Activated CD4-positive, alpha-beta T cell treated with anti-CD3 and anti-CD28 coated beads, Interleukin-2, amount 50 U/mL, for 48 hours (primary cell): Measurements from ENCODE around the gene BLVRB.
A peak's percentile ranks its signal among the peaks of the same experiment; 100 is the strongest.
"Not testable (repeated sequence)": the region's sequence is repeated elsewhere in the genome, so short reads cannot be mapped to it uniquely, and the experiment has no call there.

Experiments
- DNase-seq, 2 experiments: peaks; one replicate each; pipeline ENCODE4 v3.0.0-alpha.2; 2020

BLVRB gene

DNA sequence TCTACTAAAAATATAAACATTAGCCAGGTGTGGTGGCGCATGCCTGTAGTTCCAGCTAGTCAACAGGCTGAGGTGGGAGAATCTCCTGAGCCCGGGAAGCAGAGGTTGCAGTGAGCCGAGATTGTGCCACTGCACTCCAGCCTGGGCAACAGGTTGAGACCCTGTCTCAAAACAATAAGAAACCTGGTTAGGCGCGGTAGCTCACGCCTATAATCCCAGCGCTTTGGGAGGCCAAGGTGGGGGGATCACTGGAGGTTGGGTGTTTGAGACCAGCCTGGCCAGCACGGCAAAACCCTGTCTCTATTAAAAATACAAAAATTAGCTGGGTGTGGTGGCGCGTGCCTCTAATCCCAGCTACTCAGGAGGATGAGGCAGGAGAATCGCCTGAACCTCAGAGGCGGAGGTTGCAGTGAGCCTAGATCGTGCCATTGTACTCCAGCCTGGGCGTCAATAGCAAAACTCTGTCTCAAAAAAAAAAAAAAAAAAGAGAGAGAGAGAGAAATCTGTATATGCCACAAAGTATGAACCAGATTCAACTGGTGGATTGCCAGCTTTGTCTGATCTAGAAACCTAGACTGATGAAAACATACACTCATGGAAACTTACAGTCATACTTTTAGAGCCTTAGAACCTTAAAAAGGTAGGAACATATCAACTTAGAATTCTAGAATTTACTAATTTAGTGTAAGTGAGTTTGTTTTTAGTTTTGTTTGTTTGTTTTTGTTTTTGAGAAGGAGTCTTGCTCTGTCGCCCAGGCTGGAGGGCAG lies 10.5 kb upstream of the BLVRB start:
- not testable (repeated sequence) for DNase-seq

GRCh38 chr19:40474737-40475136 lies 9.2 kb upstream of the BLVRB start:
- no peak for DNase-seq

- no peak for DNase-seq
These were observed 7.0 kb upstream of the BLVRB start for GRCh38 chr19:40472516-40472915.

- no peak for DNase-seq
These were observed 5.6 kb upstream of the BLVRB start for GRCh38 chr19:40471111-40471510.

DNA sequence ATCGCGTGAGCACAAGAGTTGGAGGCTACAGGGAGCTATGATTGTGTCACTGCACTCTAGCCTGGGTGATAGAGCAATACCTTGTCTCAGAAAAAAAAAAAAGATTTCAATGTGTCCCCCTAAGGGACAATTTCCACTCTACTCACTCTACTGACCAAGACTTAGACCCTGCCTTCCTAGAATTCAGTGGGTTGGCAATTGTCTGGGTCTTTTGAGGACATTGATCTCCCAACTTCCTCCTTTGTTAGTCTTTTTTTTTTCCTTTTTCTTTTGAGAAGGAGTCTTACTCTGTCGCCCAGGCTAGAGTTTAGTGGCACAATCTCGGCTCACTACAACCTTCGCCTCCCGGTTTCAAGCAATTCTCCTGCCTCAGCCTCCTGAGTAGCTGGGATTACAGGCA lies 3.5 kb upstream of the BLVRB start:
- no peak for DNase-seq

- DNase-seq = no peak
These were observed 1.6 kb upstream of the BLVRB start, which contains the start of gene SPTBN4 for GRCh38 chr19:40466985-40467734. SPTBN4 (plus strand) TSS chr19:40467001; CDS start chr19:40472622, 5,621 bp downstream.

DNA sequence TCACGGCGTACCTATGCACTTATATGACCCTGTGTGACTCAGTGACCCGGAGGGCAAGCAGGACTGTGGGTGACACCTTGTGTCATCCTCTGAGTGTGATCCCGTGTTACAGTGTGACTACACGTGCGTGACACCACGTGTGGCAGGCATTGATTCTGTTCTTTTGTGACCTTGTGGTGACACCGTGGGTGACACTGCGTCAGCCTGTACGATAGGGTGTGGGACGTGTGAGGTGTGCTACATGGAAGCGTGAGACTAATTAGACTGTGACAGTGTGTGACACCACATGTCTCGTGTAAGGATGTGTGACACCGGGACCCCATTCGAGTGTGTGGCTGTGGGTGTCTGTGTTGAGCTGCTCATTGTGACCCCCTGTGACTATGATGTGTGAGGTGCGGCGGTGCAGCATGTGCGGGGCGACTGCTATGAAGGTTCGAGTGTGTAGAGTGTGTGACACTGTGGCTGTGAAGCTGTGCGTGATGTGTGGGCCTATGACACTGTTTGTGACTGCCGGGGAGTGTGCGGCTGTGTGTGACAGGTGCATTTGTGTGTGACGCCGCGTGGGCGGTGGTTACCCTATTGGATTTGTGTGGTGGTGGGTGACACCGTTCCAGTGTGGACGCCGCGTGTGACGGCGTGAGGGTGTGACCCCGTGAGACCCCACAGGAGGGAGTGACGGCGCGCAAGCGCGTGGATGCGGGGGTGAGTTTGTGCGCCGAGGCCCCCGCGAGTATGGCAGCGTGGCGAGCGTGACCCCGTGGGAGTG lies 857 bp upstream of the BLVRB start:
- peak; percentile 66 to 75 for DNase-seq

GRCh38 chr19:40465025-40465556 lies 454 bp downstream of the BLVRB start:
- no peak for DNase-seq

DNA sequence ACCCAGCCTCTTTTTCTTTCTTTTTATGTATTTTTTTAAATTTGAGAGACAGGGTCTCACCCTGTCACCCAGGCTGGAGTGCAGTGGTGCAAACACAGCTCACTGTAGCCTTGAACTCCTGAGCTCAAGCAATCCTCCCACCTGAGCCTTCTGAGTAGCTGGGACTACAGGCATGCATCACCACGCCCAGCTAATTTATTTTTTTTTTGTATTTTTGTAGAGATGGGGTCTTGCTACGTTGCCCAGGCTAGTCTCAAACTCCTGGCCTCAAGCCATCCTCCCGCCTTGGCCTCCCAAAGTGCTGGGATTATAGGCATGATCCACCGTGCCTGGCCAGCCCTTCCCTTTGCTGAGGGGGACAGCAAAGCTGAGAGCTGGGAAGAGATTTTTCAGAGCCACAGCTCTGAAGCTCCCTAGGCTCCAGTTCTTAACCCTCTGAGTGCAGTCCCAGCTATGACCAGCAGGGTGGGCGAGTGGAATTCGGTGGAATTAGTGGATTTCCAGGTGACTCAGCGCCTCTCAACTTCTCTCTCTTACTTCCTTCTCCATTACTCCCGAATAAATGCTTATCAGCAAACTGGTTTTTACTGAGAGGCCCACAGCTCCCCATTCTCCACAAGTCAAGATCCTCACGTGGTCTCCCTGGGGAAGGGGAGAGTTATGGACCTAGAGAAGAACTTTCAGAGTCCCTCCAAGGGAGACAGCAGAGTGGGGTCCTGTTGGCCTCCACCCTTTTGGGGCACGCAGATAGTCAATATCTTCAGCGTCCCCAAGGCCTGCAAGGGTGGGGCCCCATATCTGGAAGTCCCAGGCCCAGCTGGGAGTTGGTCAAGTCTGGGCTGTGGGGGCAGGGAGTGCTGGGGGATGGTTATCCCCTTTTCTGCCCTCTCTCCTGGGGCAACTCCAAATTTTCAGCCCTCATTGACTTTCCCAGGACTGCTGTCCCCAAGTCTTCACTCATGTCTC lies 1.2 kb downstream of the BLVRB start:
- peak; percentile 88 to 89 for DNase-seq

GRCh38 chr19:40463587-40464037 lies 1.9 kb downstream of the BLVRB start:
- DNase-seq = not testable (repeated sequence)

- DNase-seq = no peak
These were observed 3.8 kb downstream of the BLVRB start for GRCh38 chr19:40461669-40462221.

DNA sequence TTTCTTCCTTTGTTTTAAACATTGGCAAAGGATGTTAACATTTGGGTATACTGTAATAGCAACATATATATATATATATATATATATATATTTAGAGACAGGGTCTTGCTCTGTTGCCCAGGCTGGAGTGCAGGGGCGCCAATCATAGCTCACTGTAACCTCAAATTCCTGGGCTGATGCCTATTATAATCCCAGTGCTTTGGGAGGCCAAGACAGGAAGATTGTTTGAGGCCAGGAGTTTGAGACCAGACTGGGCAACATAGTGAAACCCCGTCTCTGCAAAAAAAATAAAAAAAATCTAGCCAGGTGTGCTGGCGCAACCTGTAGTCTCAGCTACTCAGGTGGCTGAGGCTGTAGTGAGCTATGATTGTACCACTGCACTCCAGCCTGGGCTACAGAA lies 5.4 kb downstream of the BLVRB start:
- DNase-seq = no peak

- no peak for DNase-seq
These were observed 7.0 kb downstream of the BLVRB start for GRCh38 chr19:40458597-40458974.

DNA sequence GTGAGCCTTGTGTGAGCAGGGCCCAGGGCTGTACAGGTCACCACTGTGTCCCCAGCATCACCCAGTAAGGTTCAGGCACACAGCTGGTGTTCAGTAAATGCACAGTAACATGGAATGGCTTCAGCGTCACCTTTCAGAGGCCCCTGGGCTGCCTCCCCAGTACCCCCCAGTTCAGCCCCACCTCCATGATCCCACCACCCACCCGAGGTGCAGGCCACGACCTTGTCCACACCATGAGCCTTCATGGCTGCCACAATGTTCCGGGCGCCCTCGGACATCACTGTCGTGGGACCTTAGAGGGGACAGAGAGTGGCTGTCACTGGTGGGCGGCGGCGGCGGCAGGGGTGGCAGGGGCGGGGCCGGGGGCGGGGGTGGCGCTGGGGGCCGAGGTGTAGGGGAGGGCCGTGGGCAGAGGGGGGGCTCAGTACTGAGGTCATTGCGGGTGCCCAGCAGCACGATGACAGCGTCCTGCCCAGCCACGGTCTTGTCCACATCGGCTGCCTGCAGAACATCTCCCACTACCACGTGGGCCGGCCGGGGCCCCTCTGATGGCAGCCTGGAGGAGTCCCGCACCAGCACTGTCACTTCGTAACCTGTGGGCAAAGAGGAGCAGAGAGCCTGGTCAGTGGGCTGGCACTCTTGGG lies 7.5 kb downstream of the BLVRB start:
- DNase-seq = no peak

DNA sequence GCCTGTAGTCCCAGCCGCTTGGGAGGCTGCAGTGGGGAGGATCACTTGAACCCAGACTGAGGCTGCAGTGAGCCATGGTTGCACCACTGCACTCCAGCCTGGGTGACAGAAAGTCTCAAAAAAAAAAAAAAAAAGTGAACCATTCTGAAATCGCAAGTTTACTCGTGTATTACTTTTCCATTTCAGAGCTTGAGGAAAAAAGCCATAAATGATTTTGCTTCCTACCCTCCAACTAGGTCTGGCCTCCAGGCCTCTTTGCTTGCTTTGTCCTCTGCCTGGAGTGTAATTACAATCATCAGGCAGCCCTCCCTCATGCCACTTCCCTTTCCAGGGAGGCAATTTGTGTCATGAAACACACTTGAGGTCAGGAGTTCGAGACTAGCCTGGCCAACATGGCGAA lies 8.5 kb downstream of the BLVRB start:
- DNase-seq = no peak

DNA sequence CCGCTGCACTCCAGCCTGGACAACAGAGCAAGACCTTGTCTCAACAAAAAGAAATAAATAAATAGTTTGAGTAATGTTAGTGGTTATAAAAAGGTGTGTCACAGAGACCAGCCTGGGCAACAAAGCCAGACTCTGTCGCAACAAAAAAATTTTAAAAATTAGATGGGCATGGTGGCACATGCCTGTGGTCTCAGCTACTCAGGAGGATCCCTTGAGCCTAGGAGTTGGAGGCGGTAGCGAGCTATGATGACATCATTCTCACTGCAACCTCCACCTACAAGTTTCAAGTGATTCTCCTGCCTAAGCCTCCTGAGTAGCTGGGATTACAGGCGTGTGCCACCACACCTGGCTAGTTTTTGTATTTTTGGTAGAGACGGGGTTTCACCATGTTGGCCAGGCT lies 11.6 kb downstream of the BLVRB start:
- DNase-seq = not testable (repeated sequence)

DNA sequence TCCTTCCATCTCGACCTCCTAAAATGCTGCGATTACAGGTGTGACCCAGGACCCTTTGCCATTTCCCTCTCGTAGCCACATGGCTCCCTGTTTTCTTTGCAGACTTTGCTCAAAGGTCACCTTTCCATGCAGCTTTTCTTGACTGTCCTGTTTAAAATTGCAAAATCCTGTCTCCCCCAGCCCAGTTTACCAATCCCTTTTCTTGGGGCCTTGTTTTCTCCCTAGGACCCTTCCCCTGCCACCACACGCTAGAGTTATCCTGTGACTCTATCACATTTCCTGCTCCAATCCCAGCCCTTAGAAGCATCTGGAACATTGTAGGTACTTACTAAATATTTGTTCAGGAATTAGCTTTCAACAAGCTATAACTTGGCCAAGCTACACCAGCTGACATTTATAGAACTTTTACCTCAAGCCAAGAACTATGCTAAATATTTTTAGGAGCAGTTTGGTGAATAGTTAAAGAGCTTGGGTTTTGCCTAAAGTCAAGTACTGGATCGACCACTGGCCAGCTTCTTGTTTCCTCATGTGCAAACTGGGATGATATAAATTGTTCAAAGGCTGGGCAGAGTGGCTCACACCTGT lies 12.3 kb downstream of the BLVRB start:
- no peak for DNase-seq

DNA sequence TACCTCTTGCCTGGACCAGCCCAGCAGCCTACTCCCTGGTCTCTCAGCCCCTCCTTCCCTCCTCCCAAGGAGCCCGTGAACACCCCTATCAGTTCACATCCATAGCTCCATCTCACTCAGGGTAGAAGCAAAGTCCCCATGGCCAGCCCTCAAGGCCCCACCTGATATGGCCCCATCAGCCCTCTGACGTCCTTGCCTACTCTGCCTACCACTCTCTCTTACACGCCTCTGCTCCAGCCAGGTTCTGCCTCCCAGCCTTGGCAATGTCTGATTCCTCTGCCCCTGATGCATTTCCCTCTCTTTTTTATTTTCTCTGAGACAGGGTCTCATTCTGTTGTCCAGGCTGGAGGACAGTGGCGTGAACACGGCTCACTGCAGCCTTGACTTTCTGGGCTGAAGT lies 13.5 kb downstream of the BLVRB start:
- no peak for DNase-seq

DNA sequence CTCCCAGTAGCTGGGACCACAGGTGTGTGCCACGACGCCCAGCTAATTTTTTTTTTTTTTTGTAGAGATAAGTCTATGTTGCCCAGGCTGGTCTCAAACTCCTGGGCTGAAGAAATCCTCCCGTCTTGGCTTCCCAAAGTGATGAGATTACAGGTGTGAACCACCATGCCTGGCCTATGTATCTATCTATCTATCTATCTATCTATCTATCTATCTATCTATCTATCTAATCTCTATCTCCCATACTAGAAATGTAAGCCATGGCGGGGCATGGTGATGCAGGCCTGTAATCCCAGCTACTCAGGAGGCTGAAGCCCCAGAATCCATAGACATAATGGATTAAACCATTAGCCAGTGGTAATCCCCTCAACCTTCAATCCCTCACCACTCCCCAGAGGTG lies 14.9 kb downstream of the BLVRB start:
- no peak for DNase-seq

GRCh38 chr19:40449506-40449905 lies 16.0 kb downstream of the BLVRB start:
- DNase-seq = no peak
